MM.1S (cell line): Measurements from ENCODE around the gene UXS1.

Source experiments
- DNase-seq: peaks from one replicate; pipeline ENCODE4 v3.0.0-alpha.2; 2015
- H2AFZ ChIP-seq: fragments of 300-600 bp; sonication (generic); 2 replicates; pipeline ENCODE4 v1.6.0; 2016; ENCODE audit warnings: antibody characterized with exemption, low read length
- H3F3A ChIP-seq: fragments of 300-600 bp; sonication (generic); 2 replicates; pipeline ENCODE4 v1.6.1; 2016; ENCODE audit warnings: mild to moderate bottlenecking, antibody characterized with exemption, low read length, moderate library complexity, mixed read lengths; ENCODE audit not compliant: insufficient read depth
- H3K27ac ChIP-seq: fragments of 300-600 bp; sonication (generic); 2 replicates; pipeline ENCODE4 v1.5.1; 2016; ENCODE audit warnings: mild to moderate bottlenecking, low read length
- H3K27me3 ChIP-seq: fragments of 300-600 bp; sonication (generic); replicated peaks from 2 replicates; pipeline ENCODE4 v1.6.0; 2016; ENCODE audit warnings: low read length; ENCODE audit not compliant: insufficient read depth
- H3K36me3 ChIP-seq: fragments of 300-600 bp; sonication (generic); replicated peaks from 2 replicates; pipeline ENCODE4 v1.6.1; 2016; ENCODE audit warnings: mild to moderate bottlenecking, low read length, mixed read lengths; ENCODE audit not compliant: insufficient read depth
- H3K4me1 ChIP-seq: fragments of 300-600 bp; sonication (generic); 2 replicates; pipeline ENCODE4 v1.6.1; 2016; ENCODE audit warnings: low read length, mixed read lengths
- H3K4me2 ChIP-seq: fragments of 300-600 bp; sonication (generic); 2 replicates; pipeline ENCODE4 v1.6.0; 2016; ENCODE audit warnings: low read depth, low read length
- H3K4me3 ChIP-seq: fragments of 300-600 bp; sonication (generic); 2 replicates; pipeline ENCODE4 v1.5.1; 2016; ENCODE audit warnings: low read length, mixed read lengths
- H3K79me2 ChIP-seq: fragments of 300-600 bp; sonication (generic); 2 replicates; pipeline ENCODE4 v1.6.1; 2016; ENCODE audit warnings: mixed run types, low read length, mixed read lengths
- H3K9ac ChIP-seq: fragments of 300-600 bp; sonication (generic); 2 replicates; pipeline ENCODE4 v1.6.1; 2016; ENCODE audit warnings: low read length, mixed read lengths
- H3K9me2 ChIP-seq: fragments of 300-600 bp; sonication (generic); replicated peaks from 2 replicates; pipeline ENCODE4 v1.6.1; 2016; ENCODE audit warnings: mild to moderate bottlenecking, low read length, mixed read lengths; ENCODE audit not compliant: insufficient read depth
- H3K9me3 ChIP-seq: fragments of 300-600 bp; sonication (generic); replicated peaks from 2 replicates; pipeline ENCODE4 v1.6.1; 2016; ENCODE audit warnings: mild to moderate bottlenecking, low read length, mixed read lengths; ENCODE audit not compliant: insufficient read depth
- H4K20me1 ChIP-seq: fragments of 300-600 bp; sonication (generic); 2 replicates; pipeline ENCODE4 v1.6.1; 2016; ENCODE audit warnings: mild to moderate bottlenecking, low read length, moderate library complexity, mixed read lengths; ENCODE audit not compliant: insufficient read depth
- EZH2 ChIP-seq: fragments of 300-600 bp; sonication (generic); optimal IDR thresholded peaks from 2 replicates; pipeline ENCODE3; 2017; ENCODE audit warnings: low read depth, mild to moderate bottlenecking, antibody characterized with exemption, low read length, mixed read lengths
- EZH2phosphoT487 ChIP-seq: fragments of 300-600 bp; sonication (generic); IDR thresholded peaks from 2 replicates; pipeline ENCODE4 v1.6.1; 2018; ENCODE audit warnings: antibody characterized with exemption, low read length
- TF ChIP-seq, protein P1 (sequence below): fragments of 300-600 bp; sonication (generic); IDR thresholded peaks from 2 replicates; pipeline ENCODE4 v1.5.1; 2016; ENCODE audit warnings: antibody characterized with exemption, low read length, mixed read lengths

The UXS1 gene

GRCh38 chr2:106065268-106065982, 128.7 kb downstream of the UXS1 start:
- Histone ChIP-seq H3K9ac (no peak overlapping the region), H3K4me3 (no peak overlapping the region), H3K9me2 (no peaks in the 10 kb centered on the region), H3K9me3 (no peaks in the 10 kb centered on the region), H3K27me3 (no peaks in the 10 kb centered on the region), H3K4me2 (no peak overlapping the region), H2AFZ (no peak overlapping the region), H4K20me1 (no peaks in the 10 kb centered on the region), H3K36me3 (no peaks in the 10 kb centered on the region), H3K27ac (no peak overlapping the region), H3F3A (no peaks in the 10 kb centered on the region), H3K4me1 (no peaks in the 10 kb centered on the region), H3K79me2 (no peaks in the 10 kb centered on the region)
- TF ChIP-seq, protein P1, sequence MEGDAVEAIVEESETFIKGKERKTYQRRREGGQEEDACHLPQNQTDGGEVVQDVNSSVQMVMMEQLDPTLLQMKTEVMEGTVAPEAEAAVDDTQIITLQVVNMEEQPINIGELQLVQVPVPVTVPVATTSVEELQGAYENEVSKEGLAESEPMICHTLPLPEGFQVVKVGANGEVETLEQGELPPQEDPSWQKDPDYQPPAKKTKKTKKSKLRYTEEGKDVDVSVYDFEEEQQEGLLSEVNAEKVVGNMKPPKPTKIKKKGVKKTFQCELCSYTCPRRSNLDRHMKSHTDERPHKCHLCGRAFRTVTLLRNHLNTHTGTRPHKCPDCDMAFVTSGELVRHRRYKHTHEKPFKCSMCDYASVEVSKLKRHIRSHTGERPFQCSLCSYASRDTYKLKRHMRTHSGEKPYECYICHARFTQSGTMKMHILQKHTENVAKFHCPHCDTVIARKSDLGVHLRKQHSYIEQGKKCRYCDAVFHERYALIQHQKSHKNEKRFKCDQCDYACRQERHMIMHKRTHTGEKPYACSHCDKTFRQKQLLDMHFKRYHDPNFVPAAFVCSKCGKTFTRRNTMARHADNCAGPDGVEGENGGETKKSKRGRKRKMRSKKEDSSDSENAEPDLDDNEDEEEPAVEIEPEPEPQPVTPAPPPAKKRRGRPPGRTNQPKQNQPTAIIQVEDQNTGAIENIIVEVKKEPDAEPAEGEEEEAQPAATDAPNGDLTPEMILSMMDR: no peak
- no peak for TF ChIP-seq EZH2phosphoT487
- TF ChIP-seq EZH2: no peak
- DNase-seq: no peak

GRCh38 chr2:106063181-106063580, 130.9 kb downstream of the UXS1 start:
- Histone ChIP-seq H3K9me3 (no peaks in the 10 kb centered on the region), H3K4me3 (no peak overlapping the region)
- TF ChIP-seq EZH2: no peak
- TF ChIP-seq, protein P1: no peak
- no peak for TF ChIP-seq EZH2phosphoT487

GRCh38 chr2:106062627-106063026, 131.5 kb downstream of the UXS1 start:
- Histone ChIP-seq H3K27ac (no peak overlapping the region), H2AFZ (no peak overlapping the region), H3K9ac (no peak overlapping the region), H3K27me3 (no peaks in the 10 kb centered on the region), H3K9me2 (no peaks in the 10 kb centered on the region), H3K4me2 (no peak overlapping the region), H3K4me1 (no peaks in the 10 kb centered on the region), H3K36me3 (no peaks in the 10 kb centered on the region), H3K79me2 (no peaks in the 10 kb centered on the region), H3K9me3 (no peaks in the 10 kb centered on the region), H4K20me1 (no peaks in the 10 kb centered on the region), H3K4me3 (no peak overlapping the region), H3F3A (no peaks in the 10 kb centered on the region)
- TF ChIP-seq EZH2phosphoT487: no peak
- TF ChIP-seq, protein P1: no peak
- TF ChIP-seq EZH2: no peak
- no peak for DNase-seq

More at GRCh38 chr2:106063181-106063580, 130.9 kb downstream of the UXS1 start:
- Histone ChIP-seq H3F3A (no peaks in the 10 kb centered on the region), H3K4me1 (no peaks in the 10 kb centered on the region), H3K36me3 (no peaks in the 10 kb centered on the region), H3K9me2 (no peaks in the 10 kb centered on the region), H3K79me2 (no peaks in the 10 kb centered on the region), H3K9ac (no peak overlapping the region), H3K27ac (no peak overlapping the region), H3K27me3 (no peaks in the 10 kb centered on the region), H2AFZ (no peak overlapping the region), H4K20me1 (no peaks in the 10 kb centered on the region), H3K4me2 (no peak overlapping the region)
- DNase-seq: no peak
